ENCODE data around the gene PNCK. TPM values are rescaled to one million over a fixed set of nuclear protein-coding genes. Genes with fewer than 3 reads are reported as not detected.

The PNCK gene
- total and polyA plus RNA-seq, 2 of the 13 experiments (the other 11 are each of a cell fraction or from before 2014, with no cell fraction given) = 33.1 TPM; not detected in 1

GRCh38 chrX:153645921-153646488 is 27.6 kb downstream of the PNCK start (continued):
- 0 out of 2 replicates have a peak, but pooled peaks have one; percentile 16 for TF ChIP-seq HIC2 (CRISPR knock-in tag; IDR thresholded peaks at IDR 0.05; ENCODE audit: low read depth)
- no peak for TF ChIP-seq NCOA5 (CRISPR knock-in tag; IDR thresholded peaks at IDR 0.05)
- TF ChIP-seq SNAPC5 (CRISPR knock-in tag; IDR thresholded peaks at IDR 0.05; ENCODE audit: borderline replicate concordance) = no peak
- no peak for TF ChIP-seq HBP1 (CRISPR knock-in tag; IDR thresholded peaks at IDR 0.05; ENCODE audit: low read depth)
- TF ChIP-seq NR2C2 (CRISPR knock-in tag; IDR thresholded peaks at IDR 0.05; ENCODE audit: borderline replicate concordance) = no peak; the same call in 1 of the 2 replicates
- peak; percentile 55; the same call in 1 of the 2 replicates for TF ChIP-seq EEA1 (CRISPR knock-in tag; IDR thresholded peaks at IDR 0.05; ENCODE audit: borderline replicate concordance)
- no peak for TF ChIP-seq THAP8 (CRISPR knock-in tag; IDR thresholded peaks at IDR 0.05; ENCODE audit: borderline replicate concordance)
- TF ChIP-seq ZFP36L2 (CRISPR knock-in tag; IDR thresholded peaks at IDR 0.05) = no peak
- no peak for TF ChIP-seq MXI1 (IDR thresholded peaks at IDR 0.05; ENCODE audit: borderline replicate concordance, low read depth, low read length)
- TF ChIP-seq AKAP8 (CRISPR knock-in tag; IDR thresholded peaks at IDR 0.05) = no peak
- no peak for TF ChIP-seq PHB2 (IDR thresholded peaks at IDR 0.05; ENCODE audit: partially characterized antibody)
- TF ChIP-seq MEF2D (CRISPR knock-in tag; IDR thresholded peaks at IDR 0.05) = no peak
- TF ChIP-seq MLLT10 (CRISPR knock-in tag; IDR thresholded peaks at IDR 0.05) = no peak
- TF ChIP-seq TEAD3 (CRISPR knock-in tag; optimal IDR thresholded peaks at IDR 0.05; ENCODE audit: borderline replicate concordance) = peak; percentile 31
- TF ChIP-seq ZNF460 (CRISPR knock-in tag; IDR thresholded peaks at IDR 0.05; ENCODE audit: borderline replicate concordance) = no peak
- no peak for TF ChIP-seq NAIF1 (CRISPR knock-in tag; IDR thresholded peaks at IDR 0.05; ENCODE audit: borderline replicate concordance)
- TF ChIP-seq NFKBIZ (CRISPR knock-in tag; IDR thresholded peaks at IDR 0.05) = no peak
- no peak for TF ChIP-seq ZNF589 (CRISPR knock-in tag; conservative IDR thresholded peaks at IDR 0.05)
- TF ChIP-seq ZNF160 (CRISPR knock-in tag; IDR thresholded peaks at IDR 0.05) = no peak
- peak in 1 of 2 experiments; percentile 84; a peak in 1 of 4 replicates for TF ChIP-seq EP300 (IDR thresholded peaks at IDR 0.05; ENCODE audit: low read depth in 2 of 2, low read length in 2 of 2)
- TF ChIP-seq EP300 (CRISPR knock-in tag; IDR thresholded peaks at IDR 0.05; ENCODE audit: borderline replicate concordance) = no peak
- 0 out of 2 replicates have a peak, but pooled peaks have one; percentile 11 for TF ChIP-seq IRF9 (CRISPR knock-in tag; IDR thresholded peaks at IDR 0.05; ENCODE audit: borderline replicate concordance)
- no peak for TF ChIP-seq ZBTB3 (CRISPR knock-in tag; IDR thresholded peaks at IDR 0.05; ENCODE audit: borderline replicate concordance, low read depth)
- TF ChIP-seq SALL1 (CRISPR knock-in tag; IDR thresholded peaks at IDR 0.05) = no peak

Measured in HepG2 (cell line).